ENCODE data around the gene ZFP30. TPM values are rescaled to one million over a fixed set of nuclear protein-coding genes. Genes with fewer than 3 reads are reported as not detected.
"Not testable (repeated sequence)": the region's sequence is repeated elsewhere in the genome, so short reads cannot be mapped to it uniquely, and the experiment has no call there.

The ZFP30 gene
- total RNA-seq, 1 experiment from 2014 or later = 8.1 TPM

DNA sequence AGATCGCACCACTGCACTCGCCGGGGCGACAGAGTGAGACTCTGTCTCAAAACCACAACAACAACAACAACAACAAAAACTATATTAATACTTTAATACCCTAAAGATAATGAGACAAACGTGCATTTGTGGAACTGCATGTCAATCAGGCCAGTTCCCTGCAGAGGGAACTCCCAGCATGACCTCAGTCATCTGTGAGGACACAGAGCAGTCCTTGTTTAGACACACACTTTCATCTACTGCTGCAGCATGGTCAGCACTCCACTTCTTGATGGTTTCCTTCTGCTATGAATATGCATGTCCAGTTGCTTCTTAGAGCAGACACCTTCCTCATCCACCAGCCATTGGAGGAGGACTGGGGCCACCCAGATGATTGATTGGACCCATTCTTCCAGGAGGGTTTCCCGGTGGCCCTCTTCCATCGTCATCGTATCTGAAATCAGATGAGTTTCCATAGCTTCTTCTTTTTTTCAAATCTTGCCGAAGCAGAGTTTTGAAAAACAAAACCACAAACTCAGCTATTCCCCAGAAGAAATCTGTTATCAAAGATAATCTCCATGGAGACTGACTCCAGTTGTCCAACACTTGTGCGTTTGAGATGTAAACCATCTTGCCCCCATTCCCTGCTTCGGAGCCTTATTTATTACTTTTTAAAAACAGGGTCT, 37.8 kb upstream of the ZFP30 start:
- Mint-ChIP-seq H3K27me3 (ENCODE audit: insufficient read depth, unreplicated experiment) (no peaks in the 10 kb centered on the region), H3K4me1 (ENCODE audit: insufficient read depth, unreplicated experiment) (no peaks in the 10 kb centered on the region), H3K36me3 (ENCODE audit: insufficient read depth, unreplicated experiment) (no peaks in the 10 kb centered on the region), H3K9me3 (ENCODE audit: unreplicated experiment) (peaks cover 20% of the 10 kb centered on the region), H3K4me3 (ENCODE audit: unreplicated experiment) (no peak overlapping the region), H3K27ac (ENCODE audit: low read depth, unreplicated experiment) (no peak overlapping the region)
- POLR2A ChIA-PET = no interaction called here
- DNase-seq (ENCODE audit: unreplicated experiment) = no peak
- intact Hi-C loops (cut with micrococcal nuclease) = no loop called here
- CTCF ChIA-PET = no interaction called here
- TF ChIP-seq, protein P1, sequence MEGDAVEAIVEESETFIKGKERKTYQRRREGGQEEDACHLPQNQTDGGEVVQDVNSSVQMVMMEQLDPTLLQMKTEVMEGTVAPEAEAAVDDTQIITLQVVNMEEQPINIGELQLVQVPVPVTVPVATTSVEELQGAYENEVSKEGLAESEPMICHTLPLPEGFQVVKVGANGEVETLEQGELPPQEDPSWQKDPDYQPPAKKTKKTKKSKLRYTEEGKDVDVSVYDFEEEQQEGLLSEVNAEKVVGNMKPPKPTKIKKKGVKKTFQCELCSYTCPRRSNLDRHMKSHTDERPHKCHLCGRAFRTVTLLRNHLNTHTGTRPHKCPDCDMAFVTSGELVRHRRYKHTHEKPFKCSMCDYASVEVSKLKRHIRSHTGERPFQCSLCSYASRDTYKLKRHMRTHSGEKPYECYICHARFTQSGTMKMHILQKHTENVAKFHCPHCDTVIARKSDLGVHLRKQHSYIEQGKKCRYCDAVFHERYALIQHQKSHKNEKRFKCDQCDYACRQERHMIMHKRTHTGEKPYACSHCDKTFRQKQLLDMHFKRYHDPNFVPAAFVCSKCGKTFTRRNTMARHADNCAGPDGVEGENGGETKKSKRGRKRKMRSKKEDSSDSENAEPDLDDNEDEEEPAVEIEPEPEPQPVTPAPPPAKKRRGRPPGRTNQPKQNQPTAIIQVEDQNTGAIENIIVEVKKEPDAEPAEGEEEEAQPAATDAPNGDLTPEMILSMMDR (IDR thresholded peaks at IDR 0.05; ENCODE audit: unreplicated experiment) = no peak
- BruUV-seq (replicated peaks) = no TSS peak

DNA sequence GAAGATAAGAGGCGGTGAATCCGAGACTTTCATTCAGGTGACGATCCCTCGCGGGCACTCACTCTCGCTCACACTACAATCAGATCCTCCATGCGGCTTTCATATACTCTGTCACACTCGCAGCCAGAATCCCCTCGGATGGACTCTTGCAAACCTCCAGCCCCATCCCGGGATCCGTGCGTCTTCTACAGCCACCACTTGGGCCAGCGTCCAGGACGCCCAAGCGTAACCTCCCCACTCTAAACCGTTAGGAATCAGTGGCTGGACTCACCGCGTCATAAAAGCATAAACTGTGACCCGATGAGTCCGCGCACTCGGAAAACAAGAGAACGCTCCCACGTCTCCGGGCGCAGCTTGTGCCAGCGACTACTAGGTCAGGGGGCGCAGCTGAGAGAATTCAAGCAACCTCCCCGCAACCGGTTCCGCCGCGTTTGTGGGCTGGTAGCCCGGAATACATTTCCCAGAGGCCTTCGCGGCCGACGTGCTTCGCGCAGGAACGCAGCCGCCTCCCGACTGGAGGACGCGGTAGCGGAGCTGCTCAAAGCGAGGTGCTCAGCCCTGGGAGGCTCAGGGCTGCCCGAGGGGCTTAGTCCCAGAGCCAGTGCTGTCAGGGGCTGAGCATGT, 36.7 kb upstream of the ZFP30 start:
- ChIA-PET POLR2A (no interaction called here), CTCF (no interaction called here)
- H3K27me3 Mint-ChIP-seq (ENCODE audit: insufficient read depth, unreplicated experiment) = no peaks in the 10 kb centered on the region
- no peak overlapping the region for H3K27ac Mint-ChIP-seq (ENCODE audit: low read depth, unreplicated experiment)
- H3K9me3 Mint-ChIP-seq (ENCODE audit: unreplicated experiment) = peaks cover 9% of the 10 kb centered on the region
- intact Hi-C loops (cut with micrococcal nuclease) = no loop called here
- no peak overlapping the region for H3K4me3 Mint-ChIP-seq (ENCODE audit: unreplicated experiment)
- no peak for DNase-seq (ENCODE audit: unreplicated experiment)
- no peaks in the 10 kb centered on the region for H3K4me1 Mint-ChIP-seq (ENCODE audit: insufficient read depth, unreplicated experiment)
- no peaks in the 10 kb centered on the region for H3K36me3 Mint-ChIP-seq (ENCODE audit: insufficient read depth, unreplicated experiment)
- BruUV-seq (replicated peaks) = no TSS peak
- TF ChIP-seq, protein P1 (IDR thresholded peaks at IDR 0.05; ENCODE audit: unreplicated experiment) = no peak

DNA sequence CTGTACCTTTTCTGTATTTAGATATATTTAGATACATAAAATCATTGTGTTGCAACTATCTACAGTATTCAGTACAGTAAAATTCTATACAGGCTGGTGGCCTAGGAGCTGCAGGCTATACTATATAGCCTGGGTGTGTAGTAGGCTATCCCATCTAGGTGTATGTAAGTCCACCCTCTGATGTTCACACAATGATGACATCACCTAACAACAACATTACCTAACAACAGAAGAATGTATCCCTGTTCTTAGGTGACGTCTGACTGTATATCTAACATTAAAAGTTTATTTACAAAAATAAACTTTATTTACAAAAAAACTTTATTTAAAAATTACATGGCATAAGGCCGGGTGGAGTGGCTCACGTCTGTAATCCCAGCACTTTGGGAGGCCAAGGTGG, 28.3 kb upstream of the ZFP30 start:
- Mint-ChIP-seq H3K4me1 (ENCODE audit: insufficient read depth, unreplicated experiment) (no peaks in the 10 kb centered on the region), H3K27ac (ENCODE audit: low read depth, unreplicated experiment) (no peak overlapping the region), H3K9me3 (ENCODE audit: unreplicated experiment) (peaks cover 13% of the 10 kb centered on the region), H3K4me3 (ENCODE audit: unreplicated experiment) (no peak overlapping the region), H3K36me3 (ENCODE audit: insufficient read depth, unreplicated experiment) (peaks cover 6% of the 10 kb centered on the region), H3K27me3 (ENCODE audit: insufficient read depth, unreplicated experiment) (no peaks in the 10 kb centered on the region)
- TF ChIP-seq, protein P1 (IDR thresholded peaks at IDR 0.05; ENCODE audit: unreplicated experiment) = no peak
- ChIA-PET CTCF (no interaction called here), POLR2A (no interaction called here)
- no peak for DNase-seq (ENCODE audit: unreplicated experiment)
- intact Hi-C loops (cut with micrococcal nuclease) = no loop called here
- BruUV-seq (replicated peaks) = no TSS peak

DNA sequence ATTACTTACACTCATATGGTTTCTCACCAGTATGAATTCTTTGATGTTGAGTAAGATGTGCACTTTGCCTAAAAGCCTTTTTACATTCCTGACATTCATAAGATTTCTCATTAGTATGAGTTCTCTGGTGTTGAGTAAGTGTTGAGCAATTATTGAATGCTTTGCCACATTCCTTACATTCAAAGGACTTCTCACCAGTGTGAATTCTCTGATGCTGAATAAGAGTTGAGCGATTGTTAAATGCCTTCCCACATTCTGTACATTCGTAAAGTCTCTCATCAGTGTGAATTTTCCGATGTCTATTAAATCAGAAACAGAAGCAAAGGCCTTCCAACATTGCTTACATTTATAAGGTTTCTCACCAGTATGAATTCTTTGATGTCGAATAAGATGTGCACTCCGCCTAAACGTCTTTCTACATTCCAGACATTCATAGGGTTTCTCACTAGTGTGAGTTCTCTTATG, 14.2 kb upstream of the ZFP30 start:
- Mint-ChIP-seq H3K4me1 (ENCODE audit: insufficient read depth, unreplicated experiment) (no peaks in the 10 kb centered on the region), H3K27ac (ENCODE audit: low read depth, unreplicated experiment) (no peak overlapping the region), H3K4me3 (ENCODE audit: unreplicated experiment) (no peak overlapping the region), H3K9me3 (ENCODE audit: unreplicated experiment) (peaks cover 7% of the 10 kb centered on the region), H3K27me3 (ENCODE audit: insufficient read depth, unreplicated experiment) (no peaks in the 10 kb centered on the region), H3K36me3 (ENCODE audit: insufficient read depth, unreplicated experiment) (no peaks in the 10 kb centered on the region)
- BruUV-seq (replicated peaks) = no TSS peak
- TF ChIP-seq, protein P1 (IDR thresholded peaks at IDR 0.05; ENCODE audit: unreplicated experiment) = no peak
- intact Hi-C loops (cut with micrococcal nuclease) = no loop called here
- DNase-seq (ENCODE audit: unreplicated experiment) = no peak
- ChIA-PET CTCF (no interaction called here), POLR2A (no interaction called here)

- POLR2A ChIA-PET = interaction anchor here (0.8 to 1.8 kb wide), 6 partner anchors 9 to 1443 kb away, joined by 3 to 8 read pairs (median 4); partner anchors contain the start of genes ZNF540, ZNF565, ZNF571 and ZNF573
- H3K36me3 Mint-ChIP-seq (ENCODE audit: insufficient read depth, unreplicated experiment); CTCF ChIA-PET; BruUV-seq (replicated peaks); H3K27me3 Mint-ChIP-seq (ENCODE audit: insufficient read depth, unreplicated experiment); H3K27ac Mint-ChIP-seq (ENCODE audit: low read depth, unreplicated experiment); H3K4me1 Mint-ChIP-seq (ENCODE audit: insufficient read depth, unreplicated experiment); DNase-seq (ENCODE audit: unreplicated experiment): not testable (repeated sequence)
- peak overlapping the region; percentile 89 for H3K4me3 Mint-ChIP-seq (ENCODE audit: unreplicated experiment)
- intact Hi-C loops (cut with micrococcal nuclease) = loop anchor here (5.0 kb wide), 1 partner anchor 85 kb away; no protein-coding TSS in a partner anchor
- H3K9me3 Mint-ChIP-seq (ENCODE audit: unreplicated experiment) = peaks cover 15% of the 10 kb centered on the region
Observed at GRCh38 chr19:37657157-37657556, 1.9 kb upstream of the ZFP30 start.

Data from MCF 10A (cell line).